RWPE2 (cell line): Measurements from ENCODE around the gene SLC4A5.

Source experiments
- ATAC-seq: fragments of 200-7000 bp; cut with Tn5 transposase; 3 replicates; pipeline ENCODE4 v1.9.1; 2021; ENCODE audit warnings: low read depth
- DNase-seq: peaks from one replicate; pipeline ENCODE4 v3.0.0-alpha.2; 2020; ENCODE audit warnings: low spot score
- H3K27ac ChIP-seq: fragments of 450-650 bp; 2 replicates; pipeline ENCODE4 v1.5.1; 2017; ENCODE audit warnings: mild to moderate bottlenecking; ENCODE audit not compliant: poor library complexity, severe bottlenecking
- H3K27me3 ChIP-seq: fragments of 250-450 bp; sonication (Bioruptor Pico); 2 replicates; pipeline ENCODE4 v1.5.1; 2021; ENCODE audit warnings: mild to moderate bottlenecking, moderate library complexity; ENCODE audit not compliant: insufficient read depth, poor library complexity, severe bottlenecking
- H3K36me3 ChIP-seq: fragments of 250-450 bp; sonication (Bioruptor Pico); 2 replicates; pipeline ENCODE4 v1.5.1; 2020; ENCODE audit warnings: low read depth, mild to moderate bottlenecking, moderate library complexity
- H3K4me1 ChIP-seq: fragments of 250-450 bp; sonication (Bioruptor Pico); 2 replicates; pipeline ENCODE4 v1.5.1; 2021; ENCODE audit warnings: mild to moderate bottlenecking, moderate library complexity; ENCODE audit not compliant: insufficient read depth, poor library complexity, severe bottlenecking
- H3K4me3 ChIP-seq: fragments of 250-450 bp; sonication (Bioruptor Pico); 2 replicates; pipeline ENCODE4 v1.5.1; 2021; ENCODE audit warnings: mild to moderate bottlenecking, moderate library complexity; ENCODE audit not compliant: severe bottlenecking
- H3K9me3 ChIP-seq: fragments of 250-450 bp; sonication (Bioruptor Pico); 2 replicates; pipeline ENCODE4 v1.5.1; 2021; ENCODE audit warnings: mild to moderate bottlenecking, moderate library complexity; ENCODE audit not compliant: severe bottlenecking
- TF ChIP-seq, protein P1 (sequence below): fragments of 450-650 bp; IDR thresholded peaks from one replicate; pipeline ENCODE4 v1.5.1; 2017; ENCODE audit warnings: mild to moderate bottlenecking, moderate library complexity; ENCODE audit not compliant: poor library complexity, severe bottlenecking

Gene SLC4A5

DNA sequence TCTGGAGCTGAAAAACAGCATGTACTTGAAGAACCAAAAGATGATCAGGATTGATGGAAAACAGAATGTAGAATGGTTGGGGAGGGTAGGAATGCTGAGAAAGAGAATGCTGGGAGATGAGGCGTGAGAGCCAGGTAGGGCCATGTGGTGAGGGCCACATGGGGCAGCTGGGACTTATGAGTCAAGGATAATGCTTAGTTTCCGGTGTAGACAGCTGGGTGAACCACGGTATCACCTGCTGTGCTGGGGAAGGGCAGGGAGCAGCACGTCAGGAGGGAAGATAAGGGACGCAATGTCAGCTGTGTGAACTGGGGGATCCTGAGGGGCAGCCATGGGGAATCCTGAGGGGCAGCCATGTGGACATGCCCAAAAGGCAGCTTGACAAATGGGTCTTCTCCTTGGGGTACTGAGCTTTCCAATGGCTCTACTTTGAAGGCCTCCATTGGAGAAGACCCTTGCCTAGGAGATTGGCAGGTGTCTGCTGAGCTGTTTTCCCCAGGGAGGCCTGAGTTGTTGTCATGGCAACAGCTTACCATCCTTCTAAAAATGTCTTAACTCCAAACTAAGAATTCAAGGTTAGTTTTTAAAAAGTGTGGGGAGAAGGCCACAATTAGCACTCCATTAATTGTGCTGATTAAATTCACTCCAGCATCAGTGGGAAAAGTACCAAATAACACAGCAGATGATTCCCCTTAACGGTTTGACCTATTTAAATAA is 93.7 kb downstream of the SLC4A5 start:
- Histone ChIP-seq H3K4me1 (no peaks in the 10 kb centered on the region), H3K27me3 (no peaks in the 10 kb centered on the region), H3K27ac (no peak overlapping the region), H3K4me3 (no peak overlapping the region), H3K9me3 (no peaks in the 10 kb centered on the region), H3K36me3 (no peaks in the 10 kb centered on the region)
- ATAC-seq (no peak), DNase-seq (no peak)
- TF ChIP-seq, protein P1, sequence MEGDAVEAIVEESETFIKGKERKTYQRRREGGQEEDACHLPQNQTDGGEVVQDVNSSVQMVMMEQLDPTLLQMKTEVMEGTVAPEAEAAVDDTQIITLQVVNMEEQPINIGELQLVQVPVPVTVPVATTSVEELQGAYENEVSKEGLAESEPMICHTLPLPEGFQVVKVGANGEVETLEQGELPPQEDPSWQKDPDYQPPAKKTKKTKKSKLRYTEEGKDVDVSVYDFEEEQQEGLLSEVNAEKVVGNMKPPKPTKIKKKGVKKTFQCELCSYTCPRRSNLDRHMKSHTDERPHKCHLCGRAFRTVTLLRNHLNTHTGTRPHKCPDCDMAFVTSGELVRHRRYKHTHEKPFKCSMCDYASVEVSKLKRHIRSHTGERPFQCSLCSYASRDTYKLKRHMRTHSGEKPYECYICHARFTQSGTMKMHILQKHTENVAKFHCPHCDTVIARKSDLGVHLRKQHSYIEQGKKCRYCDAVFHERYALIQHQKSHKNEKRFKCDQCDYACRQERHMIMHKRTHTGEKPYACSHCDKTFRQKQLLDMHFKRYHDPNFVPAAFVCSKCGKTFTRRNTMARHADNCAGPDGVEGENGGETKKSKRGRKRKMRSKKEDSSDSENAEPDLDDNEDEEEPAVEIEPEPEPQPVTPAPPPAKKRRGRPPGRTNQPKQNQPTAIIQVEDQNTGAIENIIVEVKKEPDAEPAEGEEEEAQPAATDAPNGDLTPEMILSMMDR, result no peak

DNA sequence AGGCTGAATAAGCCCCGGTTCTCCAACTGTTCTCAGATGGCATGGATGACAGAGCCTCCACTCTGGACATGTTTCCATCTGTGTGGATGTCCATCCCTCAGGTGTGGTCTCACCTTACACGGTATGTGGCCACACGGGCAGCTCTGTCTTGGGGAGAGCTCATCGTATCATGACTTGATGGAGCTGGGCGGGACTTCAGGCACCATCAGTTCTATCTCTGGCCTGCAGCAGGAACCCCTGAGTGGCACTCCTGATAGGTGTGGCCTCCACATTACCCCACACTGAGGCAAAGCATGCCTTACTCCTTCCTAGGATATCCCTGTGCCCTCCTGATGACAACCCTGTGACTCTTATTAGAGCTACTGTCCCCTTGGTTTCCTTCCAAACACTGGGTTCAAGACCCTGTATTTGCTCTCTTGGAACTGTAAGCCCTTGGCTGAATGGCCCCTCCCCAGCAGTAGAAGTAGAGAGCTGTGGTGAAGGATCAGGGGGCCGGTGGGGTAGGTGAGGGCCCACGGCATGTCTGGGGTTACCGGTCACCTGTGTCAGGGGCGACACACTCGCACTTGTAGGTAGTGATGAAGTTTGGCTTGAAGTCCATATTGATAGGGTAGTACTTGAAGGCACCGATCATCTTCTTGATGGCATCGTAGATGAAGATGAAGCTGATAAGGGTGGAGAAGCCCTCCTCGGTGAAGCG is 96.6 kb downstream of the SLC4A5 start:
- ATAC-seq, result no peak
- Histone ChIP-seq H3K36me3 (no peaks in the 10 kb centered on the region), H3K9me3 (no peaks in the 10 kb centered on the region), H3K27me3 (no peaks in the 10 kb centered on the region), H3K27ac (no peak overlapping the region), H3K4me3 (no peak overlapping the region), H3K4me1 (no peaks in the 10 kb centered on the region)
- TF ChIP-seq, protein P1, result no peak
- DNase-seq, result no peak

DNA sequence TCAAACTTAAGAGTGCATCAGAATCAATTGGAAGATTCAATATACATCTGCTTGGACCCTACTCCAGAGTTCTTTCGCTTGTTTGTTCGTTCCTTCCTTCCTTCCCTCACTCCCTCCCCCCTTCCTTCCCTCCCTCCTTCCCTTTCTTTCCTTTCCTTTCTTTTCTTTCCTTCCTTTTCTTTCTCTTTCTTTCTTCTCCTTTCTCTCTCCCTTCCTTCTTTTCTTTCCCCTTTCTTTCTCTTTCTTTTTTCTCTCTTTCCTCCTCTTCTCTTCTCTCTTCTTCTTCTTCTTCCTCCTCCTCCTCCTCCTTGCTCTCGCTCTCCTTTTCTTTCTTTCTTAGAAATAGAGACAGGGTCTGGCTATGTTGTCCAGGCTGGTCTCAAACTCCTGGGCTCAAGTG is 98.9 kb downstream of the SLC4A5 start:
- TF ChIP-seq, protein P1, result no peak
- H3K9me3 ChIP-seq, result no peaks in the 10 kb centered on the region
- ATAC-seq (no peak), DNase-seq (no peak)
- no peaks in the 10 kb centered on the region for H3K36me3 ChIP-seq
- H3K27ac ChIP-seq, result no peak overlapping the region
- H3K4me1 ChIP-seq, result no peaks in the 10 kb centered on the region
- H3K4me3 ChIP-seq, result no peak overlapping the region
- H3K27me3 ChIP-seq, result no peaks in the 10 kb centered on the region

DNA sequence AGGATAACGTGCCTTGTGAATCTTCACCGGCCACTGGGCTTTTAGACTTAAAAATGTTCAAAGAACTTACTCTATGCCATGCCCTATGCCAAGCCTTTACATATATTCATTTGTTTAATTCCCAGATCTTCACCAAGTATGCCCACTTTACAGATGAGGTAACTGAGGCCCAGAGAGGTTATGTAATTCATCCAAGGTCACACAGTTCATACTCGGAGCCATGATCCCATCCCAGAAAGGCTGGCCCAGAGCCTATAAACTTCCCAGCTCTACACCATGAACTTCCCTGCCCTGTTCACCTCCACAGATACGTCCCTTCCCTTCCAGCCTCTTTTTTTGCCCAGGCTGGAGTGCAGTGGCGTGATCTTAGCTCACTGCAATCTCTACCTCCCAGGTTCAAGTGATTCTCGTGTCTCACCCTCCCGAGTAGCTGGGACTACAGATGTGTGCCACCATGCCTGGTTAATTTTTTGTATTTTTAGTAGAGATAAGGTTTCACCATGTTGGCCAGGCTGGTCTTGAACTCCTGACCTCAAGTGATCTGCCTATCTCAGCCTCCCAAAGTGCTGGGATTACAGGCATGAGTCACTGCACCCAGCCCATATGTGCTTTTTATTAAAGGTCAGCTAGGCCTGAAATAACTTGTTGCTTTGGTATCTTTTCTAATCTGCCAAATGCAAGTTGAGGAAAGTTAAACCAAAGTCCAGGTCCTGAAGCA is 100.7 kb downstream of the SLC4A5 start:
- TF ChIP-seq, protein P1, result no peak
- no peak overlapping the region for H3K4me3 ChIP-seq
- ATAC-seq, result no peak
- no peak overlapping the region for H3K27ac ChIP-seq
- H3K9me3 ChIP-seq, result no peaks in the 10 kb centered on the region
- H3K27me3 ChIP-seq, result no peaks in the 10 kb centered on the region
- no peaks in the 10 kb centered on the region for H3K36me3 ChIP-seq
- no peak for DNase-seq
- peaks cover under 1% of the 10 kb centered on the region for H3K4me1 ChIP-seq
